Mesothelial cell of epicardium (in vitro differentiated cells): ENCODE results near the gene KRT82. TPM values are rescaled to one million over a fixed set of nuclear protein-coding genes. Genes with fewer than 3 reads are reported as not detected.
"Not testable (repeated sequence)": the region's sequence is repeated elsewhere in the genome, so short reads cannot be mapped to it uniquely, and the experiment has no call there.

Experiments used
- DNase-seq, 2 experiments: peaks; one replicate each; pipeline ENCODE4 v3.0.0; 2021; ENCODE audit warnings: low spot score in 2 of 2; ENCODE audit not compliant: unreplicated experiment in 2 of 2
- H3K27ac Mint-ChIP-seq: 2 replicates; pipeline ENCODE4 v1.8.0; 2021; ENCODE audit warnings: mixed read lengths
- H3K27me3 Mint-ChIP-seq: 2 replicates; pipeline ENCODE4 v1.8.0; 2021; ENCODE audit warnings: low read depth, mixed read lengths
- H3K36me3 Mint-ChIP-seq: 2 replicates; pipeline ENCODE4 v1.8.0; 2021; ENCODE audit warnings: mixed read lengths
- H3K4me1 Mint-ChIP-seq: 2 replicates; pipeline ENCODE4 v1.8.0; 2021; ENCODE audit warnings: mixed read lengths
- H3K4me3 Mint-ChIP-seq: 2 replicates; pipeline ENCODE4 v1.8.0; 2021; ENCODE audit warnings: mild to moderate bottlenecking, moderate library complexity, mixed read lengths
- H3K9me3 Mint-ChIP-seq: 2 replicates; pipeline ENCODE4 v1.8.0; 2021; ENCODE audit warnings: mixed read lengths
- total RNA-seq: library from RNA; stranded (reverse); gene quantifications from 3 replicates; pipeline ENCODE4 v1.2.1, GENCODE V29; 2021
- TF ChIP-seq, protein P1 (sequence below): fragments of 200-600 bp; sonication (generic); IDR thresholded peaks from one replicate; pipeline ENCODE4 v1.5.0; 2021; ENCODE audit warnings: antibody characterized with exemption; ENCODE audit not compliant: unreplicated experiment

Gene KRT82
- total RNA-seq, 1 donor from 2014 or later = not detected

DNA sequence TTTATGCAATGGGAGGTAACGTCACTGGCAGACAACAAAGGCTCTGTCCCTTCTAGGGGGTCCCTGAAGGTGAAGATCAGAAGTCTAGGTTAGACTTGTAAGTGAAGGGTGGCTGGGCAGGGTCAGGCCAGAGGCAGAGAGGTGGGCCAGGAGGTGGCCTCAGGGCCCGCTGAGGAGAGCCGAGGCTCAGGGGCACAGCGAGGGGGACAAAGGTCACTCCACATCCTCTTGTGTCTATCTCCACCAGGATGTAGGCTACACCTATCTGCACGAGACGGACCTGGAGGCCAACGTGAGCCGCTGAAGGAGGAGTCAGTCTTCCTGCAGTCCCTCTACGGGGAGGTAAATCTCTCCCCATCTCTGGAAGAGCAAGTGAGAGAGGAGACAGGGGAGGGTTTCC is 59.1 kb downstream of the KRT82 start:
- H3K27me3 Mint-ChIP-seq = peaks cover 6% of the 10 kb centered on the region
- peaks cover 37% of the 10 kb centered on the region for H3K4me1 Mint-ChIP-seq
- TF ChIP-seq, protein P1, sequence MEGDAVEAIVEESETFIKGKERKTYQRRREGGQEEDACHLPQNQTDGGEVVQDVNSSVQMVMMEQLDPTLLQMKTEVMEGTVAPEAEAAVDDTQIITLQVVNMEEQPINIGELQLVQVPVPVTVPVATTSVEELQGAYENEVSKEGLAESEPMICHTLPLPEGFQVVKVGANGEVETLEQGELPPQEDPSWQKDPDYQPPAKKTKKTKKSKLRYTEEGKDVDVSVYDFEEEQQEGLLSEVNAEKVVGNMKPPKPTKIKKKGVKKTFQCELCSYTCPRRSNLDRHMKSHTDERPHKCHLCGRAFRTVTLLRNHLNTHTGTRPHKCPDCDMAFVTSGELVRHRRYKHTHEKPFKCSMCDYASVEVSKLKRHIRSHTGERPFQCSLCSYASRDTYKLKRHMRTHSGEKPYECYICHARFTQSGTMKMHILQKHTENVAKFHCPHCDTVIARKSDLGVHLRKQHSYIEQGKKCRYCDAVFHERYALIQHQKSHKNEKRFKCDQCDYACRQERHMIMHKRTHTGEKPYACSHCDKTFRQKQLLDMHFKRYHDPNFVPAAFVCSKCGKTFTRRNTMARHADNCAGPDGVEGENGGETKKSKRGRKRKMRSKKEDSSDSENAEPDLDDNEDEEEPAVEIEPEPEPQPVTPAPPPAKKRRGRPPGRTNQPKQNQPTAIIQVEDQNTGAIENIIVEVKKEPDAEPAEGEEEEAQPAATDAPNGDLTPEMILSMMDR = no peak
- H3K36me3 Mint-ChIP-seq = no peaks in the 10 kb centered on the region
- no peaks in the 10 kb centered on the region for H3K9me3 Mint-ChIP-seq
- peak in 1 of 2 experiments; percentile 5 for DNase-seq
- H3K27ac Mint-ChIP-seq = no peak overlapping the region
- no peak overlapping the region for H3K4me3 Mint-ChIP-seq

DNA sequence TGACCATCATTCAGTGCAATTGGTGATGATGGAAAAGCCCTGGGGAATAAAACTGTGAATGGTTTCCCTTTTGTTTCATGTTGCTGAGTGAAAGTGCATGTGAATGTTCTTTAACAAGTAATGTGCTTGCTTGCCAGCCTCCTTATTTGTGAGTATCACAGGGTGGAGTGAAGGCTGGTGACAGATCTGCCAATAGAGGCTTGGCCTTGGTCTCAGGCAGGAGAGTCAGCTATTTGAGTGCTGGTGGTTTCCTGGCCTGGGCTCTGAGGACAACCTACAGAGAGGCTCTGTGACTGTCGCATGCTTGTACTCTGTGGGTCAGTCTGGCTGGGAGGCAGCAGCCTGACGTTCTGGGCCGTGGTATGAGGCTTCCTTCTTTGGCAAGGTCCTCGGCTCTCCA is 59.5 kb downstream of the KRT82 start:
- DNase-seq = peak in 1 of 2 experiments; percentile 7
- Mint-ChIP-seq H3K27ac (no peak overlapping the region), H3K9me3 (no peaks in the 10 kb centered on the region), H3K27me3 (peaks cover 7% of the 10 kb centered on the region), H3K36me3 (no peaks in the 10 kb centered on the region), H3K4me3 (no peak overlapping the region), H3K4me1 (peaks cover 36% of the 10 kb centered on the region)
- TF ChIP-seq, protein P1 = no peak

DNA sequence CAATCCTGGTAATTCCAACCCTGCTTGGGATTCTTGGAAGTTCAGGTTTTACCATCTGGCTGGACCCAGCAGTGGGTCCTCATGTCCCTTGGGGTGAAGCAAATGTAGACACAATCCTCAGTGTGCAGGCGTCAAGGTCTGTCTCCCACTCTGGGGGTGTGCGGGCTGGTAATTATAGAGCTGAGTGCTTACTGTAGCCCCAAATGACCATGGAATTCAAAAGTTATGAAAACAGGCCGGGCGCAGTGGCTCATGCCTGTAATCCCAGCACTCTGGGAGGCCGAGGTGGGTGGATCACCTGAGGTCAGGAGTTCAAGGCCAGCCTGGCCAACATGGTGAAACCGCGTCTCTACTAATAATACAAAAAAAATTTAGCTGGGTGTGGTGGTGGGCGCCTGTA is 61.1 kb downstream of the KRT82 start:
- H3K4me1 Mint-ChIP-seq = peaks cover 35% of the 10 kb centered on the region
- H3K27me3 Mint-ChIP-seq = not testable (repeated sequence)

GRCh38 chr12:52344111-52344510 is 62.0 kb downstream of the KRT82 start:
- H3K27ac Mint-ChIP-seq = peak overlapping the region; percentile 57
- TF ChIP-seq, protein P1 = no peak
- H3K27me3 Mint-ChIP-seq = peaks cover 7% of the 10 kb centered on the region
- H3K4me3 Mint-ChIP-seq = no peak overlapping the region
- H3K36me3 Mint-ChIP-seq = no peaks in the 10 kb centered on the region
- DNase-seq = peak in 1 of 2 experiments; percentile 3
- H3K9me3 Mint-ChIP-seq = no peaks in the 10 kb centered on the region
- H3K4me1 Mint-ChIP-seq = peaks cover 31% of the 10 kb centered on the region

More for the DNA sequence above, 61.1 kb downstream of the KRT82 start:
- not testable (repeated sequence) for H3K9me3 Mint-ChIP-seq, H3K4me3 Mint-ChIP-seq, H3K36me3 Mint-ChIP-seq
- H3K27ac Mint-ChIP-seq = peak overlapping the region; percentile 31
- peak in 1 of 2 experiments; percentile 6 for DNase-seq

Other genes with a start within 250 kb of the KRT82 start
- 2.7 to 3.0 TPM (median 3.0 TPM) in 3 replicates for gene KRT80, start 214.3 kb downstream of the KRT82 start, total RNA-seq
- 85.5 to 90.3 TPM (median 86.6 TPM) in 3 replicates for gene KRT7, start 173.1 kb downstream of the KRT82 start, total RNA-seq
- 0.16 TPM in 1 of 3 replicates, not detected in the others for gene KRT86, start 131.7 kb downstream of the KRT82 start, total RNA-seq
- 0.16 TPM in 1 of 3 replicates, not detected in the others for gene KRT81, start 114.8 kb downstream of the KRT82 start, total RNA-seq
- not detected in 3 replicates for gene KRT83, start 84.9 kb downstream of the KRT82 start, total RNA-seq
- gene KRT85, start 38.9 kb downstream of the KRT82 start, total RNA-seq = not detected in 3 replicates
- gene KRT84, start 20.7 kb downstream of the KRT82 start, total RNA-seq = not detected in 3 replicates
- not detected in 3 replicates for gene KRT75, start 28.0 kb upstream of the KRT82 start, total RNA-seq
- not detected in 3 replicates for gene KRT6B, start 45.8 kb upstream of the KRT82 start, total RNA-seq
- gene KRT6C, start 67.5 kb upstream of the KRT82 start, total RNA-seq = not detected in 3 replicates
- 1.2 TPM in 1 of 3 replicates, not detected in the others for gene KRT6A, start 86.9 kb upstream of the KRT82 start, total RNA-seq
- gene KRT5, start 114.1 kb upstream of the KRT82 start, total RNA-seq = 0.51 to 1.4 TPM (median 0.72 TPM) in 3 replicates
- gene KRT71, start 146.8 kb upstream of the KRT82 start, total RNA-seq = not detected in 3 replicates
- not detected in 3 replicates for gene KRT74, start 167.5 kb upstream of the KRT82 start, total RNA-seq
- not detected in 3 replicates for gene KRT72, start 195.1 kb upstream of the KRT82 start, total RNA-seq
- gene KRT73, start 212.2 kb upstream of the KRT82 start, total RNA-seq = not detected in 3 replicates
- not detected in 3 replicates for gene KRT2, start 245.9 kb upstream of the KRT82 start, total RNA-seq